ENCODE measurements around the gene STPG2.

GRCh38 chr4:97665553-97665952 lies 477.7 kb downstream of the STPG2 start:
- TF ChIP-seq CTCF (conservative IDR thresholded peaks at IDR 0.05; ENCODE audit: low read length) (no peak), EZH2phosphoT487 (IDR thresholded peaks at IDR 0.05; ENCODE audit: borderline replicate concordance, low read depth, low read length) (no peak)
